Measurements from ENCODE around the gene NEUROD6.

The NEUROD6 gene

GRCh38 chr7:31311552-31311951 lies 29.0 kb downstream of the NEUROD6 start:
- no peak for TF ChIP-seq ZBTB44 (tag by site-specific recombination; IDR thresholded peaks at IDR 0.05)
- no peak for TF ChIP-seq ZNF555 (tag by site-specific recombination; conservative IDR thresholded peaks at IDR 0.05)
- no peak for TF ChIP-seq ZNF280D (tag by site-specific recombination; IDR thresholded peaks at IDR 0.05)
- TF ChIP-seq SP2 (tag by site-specific recombination; IDR thresholded peaks at IDR 0.05), result no peak
- no peak for TF ChIP-seq ZNF510 (tag by site-specific recombination; IDR thresholded peaks at IDR 0.05; ENCODE audit: insufficient replicate concordance)
- no peak for TF ChIP-seq ZNF184 (tag by site-specific recombination; IDR thresholded peaks at IDR 0.05)
- H3K36me3 ChIP-seq (ENCODE audit: control insufficient read depth in 2 of 2, insufficient read depth in 1 of 2, low read length in 2 of 2), result no peaks in the 10 kb centered on the region
- CTCF ChIA-PET, result no interaction called here
- no peak overlapping the region for H3K27ac ChIP-seq (ENCODE audit: extremely low read depth, low read depth, low read length)
- no peaks in the 10 kb centered on the region for H3K4me1 ChIP-seq (ENCODE audit: control insufficient read depth, insufficient read depth, low read length)
- H3K9me3 ChIP-seq (ENCODE audit: control insufficient read depth, insufficient read depth, low read depth, low read length), result no peaks in the 10 kb centered on the region
- POLR2A ChIA-PET, result no interaction called here
- no peak overlapping the region for H3K4me3 ChIP-seq (ENCODE audit: low read depth, low read length)

DNA sequence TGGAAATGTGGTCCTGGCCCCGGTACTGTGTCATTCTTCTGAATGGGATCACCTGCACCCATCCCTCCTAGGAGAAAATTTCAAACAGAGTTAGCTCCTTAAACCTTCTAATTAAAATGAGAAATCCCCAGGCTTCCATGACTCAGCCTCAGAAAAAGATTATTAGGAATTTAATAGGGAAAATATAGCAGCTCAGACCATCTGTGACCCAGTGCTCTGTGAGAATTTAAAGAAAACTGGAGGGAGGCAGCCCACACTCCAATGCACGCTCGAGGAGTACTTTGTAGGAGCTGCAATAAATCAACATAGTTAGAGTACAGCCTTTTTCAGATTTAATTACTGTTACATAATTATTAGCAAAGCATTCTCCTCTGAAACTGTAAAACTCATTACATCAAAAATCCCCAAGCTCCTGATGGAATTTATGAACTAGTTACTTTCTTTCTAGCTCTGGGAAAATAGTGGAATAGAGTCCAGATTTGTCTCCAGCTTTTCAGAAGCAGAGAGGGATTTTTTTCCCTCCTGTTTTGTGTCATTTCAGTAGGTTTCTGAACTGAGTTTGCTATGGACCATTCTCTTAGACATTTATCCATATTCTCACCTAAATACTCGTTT lies 30.1 kb downstream of the NEUROD6 start:
- CTCF ChIA-PET, result interaction anchor here (0.7 to 1.2 kb wide), 2 partner anchors 118 to 158 kb away, joined by 3 read pairs; no protein-coding TSS in a partner anchor
- H3K27ac ChIP-seq (ENCODE audit: extremely low read depth, low read depth, low read length), result no peak overlapping the region
- no peak for TF ChIP-seq ZBTB44 (tag by site-specific recombination; IDR thresholded peaks at IDR 0.05)
- no peak for TF ChIP-seq GLI4 (tag by site-specific recombination; IDR thresholded peaks at IDR 0.05)
- no peak for TF ChIP-seq ZNF391 (tag by site-specific recombination; IDR thresholded peaks at IDR 0.05; ENCODE audit: borderline replicate concordance, low read depth)
- TF ChIP-seq, protein P1, sequence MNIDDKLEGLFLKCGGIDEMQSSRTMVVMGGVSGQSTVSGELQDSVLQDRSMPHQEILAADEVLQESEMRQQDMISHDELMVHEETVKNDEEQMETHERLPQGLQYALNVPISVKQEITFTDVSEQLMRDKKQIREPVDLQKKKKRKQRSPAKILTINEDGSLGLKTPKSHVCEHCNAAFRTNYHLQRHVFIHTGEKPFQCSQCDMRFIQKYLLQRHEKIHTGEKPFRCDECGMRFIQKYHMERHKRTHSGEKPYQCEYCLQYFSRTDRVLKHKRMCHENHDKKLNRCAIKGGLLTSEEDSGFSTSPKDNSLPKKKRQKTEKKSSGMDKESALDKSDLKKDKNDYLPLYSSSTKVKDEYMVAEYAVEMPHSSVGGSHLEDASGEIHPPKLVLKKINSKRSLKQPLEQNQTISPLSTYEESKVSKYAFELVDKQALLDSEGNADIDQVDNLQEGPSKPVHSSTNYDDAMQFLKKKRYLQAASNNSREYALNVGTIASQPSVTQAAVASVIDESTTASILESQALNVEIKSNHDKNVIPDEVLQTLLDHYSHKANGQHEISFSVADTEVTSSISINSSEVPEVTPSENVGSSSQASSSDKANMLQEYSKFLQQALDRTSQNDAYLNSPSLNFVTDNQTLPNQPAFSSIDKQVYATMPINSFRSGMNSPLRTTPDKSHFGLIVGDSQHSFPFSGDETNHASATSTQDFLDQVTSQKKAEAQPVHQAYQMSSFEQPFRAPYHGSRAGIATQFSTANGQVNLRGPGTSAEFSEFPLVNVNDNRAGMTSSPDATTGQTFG (tag by site-specific recombination; IDR thresholded peaks at IDR 0.05; ENCODE audit: borderline replicate concordance), result no peak
- TF ChIP-seq ZNF211 (tag by site-specific recombination; IDR thresholded peaks at IDR 0.05; ENCODE audit: low read depth), result no peak
- no peak for TF ChIP-seq ZNF645 (tag by site-specific recombination; IDR thresholded peaks at IDR 0.05)
- TF ChIP-seq ZEB2 (tag by site-specific recombination; IDR thresholded peaks at IDR 0.05), result no peak
- TF ChIP-seq ZNF155 (tag by site-specific recombination; IDR thresholded peaks at IDR 0.05), result no peak
- no peak for TF ChIP-seq ZNF10 (tag by site-specific recombination; IDR thresholded peaks at IDR 0.05)
- no peak for TF ChIP-seq ZNF416 (tag by site-specific recombination; IDR thresholded peaks at IDR 0.05)
- no peak for TF ChIP-seq ZNF510 (tag by site-specific recombination; IDR thresholded peaks at IDR 0.05; ENCODE audit: insufficient replicate concordance)
- no peak for TF ChIP-seq ZNF404 (tag by site-specific recombination; IDR thresholded peaks at IDR 0.05)
- no peak for TF ChIP-seq REPIN1 (tag by site-specific recombination; IDR thresholded peaks at IDR 0.05; ENCODE audit: low read depth)
- no peak for TF ChIP-seq ZNF768 (tag by site-specific recombination; IDR thresholded peaks at IDR 0.05)
- no peak for TF ChIP-seq ZNF514 (tag by site-specific recombination; IDR thresholded peaks at IDR 0.05)
- TF ChIP-seq ZNF560 (tag by site-specific recombination; IDR thresholded peaks at IDR 0.05; ENCODE audit: borderline replicate concordance), result no peak
- TF ChIP-seq ZNF580 (tag by site-specific recombination; IDR thresholded peaks at IDR 0.05), result no peak
- TF ChIP-seq, protein P2, sequence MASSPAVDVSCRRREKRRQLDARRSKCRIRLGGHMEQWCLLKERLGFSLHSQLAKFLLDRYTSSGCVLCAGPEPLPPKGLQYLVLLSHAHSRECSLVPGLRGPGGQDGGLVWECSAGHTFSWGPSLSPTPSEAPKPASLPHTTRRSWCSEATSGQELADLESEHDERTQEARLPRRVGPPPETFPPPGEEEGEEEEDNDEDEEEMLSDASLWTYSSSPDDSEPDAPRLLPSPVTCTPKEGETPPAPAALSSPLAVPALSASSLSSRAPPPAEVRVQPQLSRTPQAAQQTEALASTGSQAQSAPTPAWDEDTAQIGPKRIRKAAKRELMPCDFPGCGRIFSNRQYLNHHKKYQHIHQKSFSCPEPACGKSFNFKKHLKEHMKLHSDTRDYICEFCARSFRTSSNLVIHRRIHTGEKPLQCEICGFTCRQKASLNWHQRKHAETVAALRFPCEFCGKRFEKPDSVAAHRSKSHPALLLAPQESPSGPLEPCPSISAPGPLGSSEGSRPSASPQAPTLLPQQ (tag by site-specific recombination; IDR thresholded peaks at IDR 0.05), result no peak

More for the DNA sequence above, 30.1 kb downstream of the NEUROD6 start:
- H3K4me3 ChIP-seq (ENCODE audit: low read depth, low read length), result no peak overlapping the region
- H3K36me3 ChIP-seq (ENCODE audit: control insufficient read depth in 2 of 2, insufficient read depth in 1 of 2, low read length in 2 of 2), result no peaks in the 10 kb centered on the region
- H3K4me1 ChIP-seq (ENCODE audit: control insufficient read depth, insufficient read depth, low read length), result no peaks in the 10 kb centered on the region
- POLR2A ChIA-PET, result no interaction called here
- no peaks in the 10 kb centered on the region for H3K9me3 ChIP-seq (ENCODE audit: control insufficient read depth, insufficient read depth, low read depth, low read length)
